ENCODE measurements around the gene SKOR1.
A peak's percentile ranks its signal among the peaks of the same experiment; 100 is the strongest.

Gene SKOR1

GRCh38 chr15:67818464-67818863 is 6.8 kb upstream of the SKOR1 start:
- DNase-seq (ENCODE audit: low spot score): no peak

- no peak for DNase-seq (ENCODE audit: low spot score)
Measured at GRCh38 chr15:67819636-67820035, 5.7 kb upstream of the SKOR1 start.

GRCh38 chr15:67820122-67820991 is 5.0 kb upstream of the SKOR1 start:
- DNase-seq (ENCODE audit: low spot score): no peak

GRCh38 chr15:67820992-67821783 is 4.1 kb upstream of the SKOR1 start:
- DNase-seq (ENCODE audit: low spot score): peak; percentile 38

GRCh38 chr15:67821784-67822440 is 3.4 kb upstream of the SKOR1 start:
- DNase-seq (ENCODE audit: low spot score): no peak

GRCh38 chr15:67822537-67823313 is 2.6 kb upstream of the SKOR1 start:
- no peak for DNase-seq (ENCODE audit: low spot score)

- DNase-seq (ENCODE audit: low spot score): no peak
Measured at GRCh38 chr15:67823314-67824196, 1.8 kb upstream of the SKOR1 start.

- DNase-seq (ENCODE audit: low spot score): no peak
Measured at GRCh38 chr15:67824197-67824968, 926 bp upstream of the SKOR1 start.

GRCh38 chr15:67825881-67826716 is 790 bp downstream of the SKOR1 start:
- DNase-seq (ENCODE audit: low spot score): no peak

GRCh38 chr15:67826717-67827561 is 1.6 kb downstream of the SKOR1 start:
- DNase-seq (ENCODE audit: low spot score): no peak

GRCh38 chr15:67827562-67828277 is 2.4 kb downstream of the SKOR1 start:
- no peak for DNase-seq (ENCODE audit: low spot score)

GRCh38 chr15:67828278-67828968 is 3.1 kb downstream of the SKOR1 start:
- no peak for DNase-seq (ENCODE audit: low spot score)

- no peak for DNase-seq (ENCODE audit: low spot score)
Measured at GRCh38 chr15:67828969-67829646, 3.8 kb downstream of the SKOR1 start.

- DNase-seq (ENCODE audit: low spot score): no peak
Measured at GRCh38 chr15:67829647-67830504, 4.6 kb downstream of the SKOR1 start.

- DNase-seq (ENCODE audit: low spot score): no peak
Measured at GRCh38 chr15:67831363-67831762, 6.1 kb downstream of the SKOR1 start.

Measured in kidney tubule cell (primary cell).